Spinal cord (tissue), 10 donors: ENCODE results near the gene LRRC8E. TPM values are rescaled to one million over a fixed set of nuclear protein-coding genes. Genes with fewer than 3 reads are reported as not detected.
"Not testable (repeated sequence)": the region's sequence is repeated elsewhere in the genome, so short reads cannot be mapped to it uniquely, and the experiment has no call there.

Experiments used
- DNase-seq, 6 donors: peaks; one replicate each; pipeline versions ENCODE4 v3.0.0 to v3.0.0-alpha.2; 2013 to 2015; ENCODE audit warnings: low spot score in 6 of 6, low read depth in 4 of 6
- H3K27ac ChIP-seq: one replicate; pipeline ENCODE4 v1.5.1; 2013; ENCODE audit warnings: low read depth, low read length, control low read depth
- H3K27me3 ChIP-seq: one replicate; pipeline ENCODE4 v1.6.1; 2013; ENCODE audit warnings: low read length; ENCODE audit not compliant: control insufficient read depth, insufficient read depth
- H3K36me3 ChIP-seq: one replicate; pipeline ENCODE4 v1.6.1; 2013; ENCODE audit warnings: low read length; ENCODE audit not compliant: control insufficient read depth, insufficient read depth
- H3K4me1 ChIP-seq: one replicate; pipeline ENCODE4 v1.6.1; 2013; ENCODE audit warnings: low read length; ENCODE audit not compliant: control insufficient read depth, insufficient read depth
- H3K4me3 ChIP-seq: one replicate; pipeline ENCODE4 v1.5.1; 2013; ENCODE audit warnings: low read depth, low read length, control low read depth
- H3K9me3 ChIP-seq: one replicate; pipeline ENCODE4 v1.6.1; 2013; ENCODE audit warnings: low read length; ENCODE audit not compliant: control insufficient read depth, insufficient read depth
- WGBS: methylation state at CpG from one replicate; pipeline ENCODE4 v1.1.5; 2013; ENCODE audit warnings: missing lambda C conversion rate; ENCODE audit not compliant: insufficient coverage; 5-methylcytosine and 5-hydroxymethylcytosine counted together
- polyA plus RNA-seq, 2 donors: library from polyadenylated mRNA; unstranded; fragments of 120-200 nt; gene quantifications; one replicate each; pipeline ENCODE4 v1.2.1, GENCODE V29; 2013; ENCODE audit not compliant: insufficient read length in 2 of 2
- total RNA-seq, 2 donors: library from RNA; depleted of rRNA in 1 of 2; stranded (reverse); fragments of 120-200 nt in 1 of 2; fragments of >200 nt in 1 of 2; gene quantifications; one replicate each; pipeline versions ENCODE4 v1.2.3 to v1.2.4, GENCODE V29; 2013 to 2014
- donor health status: healthy.

LRRC8E gene
- total and polyA plus RNA-seq, 4 donors, result 0.40 to 0.77 (median 0.66) TPM; not detected in 1

DNA sequence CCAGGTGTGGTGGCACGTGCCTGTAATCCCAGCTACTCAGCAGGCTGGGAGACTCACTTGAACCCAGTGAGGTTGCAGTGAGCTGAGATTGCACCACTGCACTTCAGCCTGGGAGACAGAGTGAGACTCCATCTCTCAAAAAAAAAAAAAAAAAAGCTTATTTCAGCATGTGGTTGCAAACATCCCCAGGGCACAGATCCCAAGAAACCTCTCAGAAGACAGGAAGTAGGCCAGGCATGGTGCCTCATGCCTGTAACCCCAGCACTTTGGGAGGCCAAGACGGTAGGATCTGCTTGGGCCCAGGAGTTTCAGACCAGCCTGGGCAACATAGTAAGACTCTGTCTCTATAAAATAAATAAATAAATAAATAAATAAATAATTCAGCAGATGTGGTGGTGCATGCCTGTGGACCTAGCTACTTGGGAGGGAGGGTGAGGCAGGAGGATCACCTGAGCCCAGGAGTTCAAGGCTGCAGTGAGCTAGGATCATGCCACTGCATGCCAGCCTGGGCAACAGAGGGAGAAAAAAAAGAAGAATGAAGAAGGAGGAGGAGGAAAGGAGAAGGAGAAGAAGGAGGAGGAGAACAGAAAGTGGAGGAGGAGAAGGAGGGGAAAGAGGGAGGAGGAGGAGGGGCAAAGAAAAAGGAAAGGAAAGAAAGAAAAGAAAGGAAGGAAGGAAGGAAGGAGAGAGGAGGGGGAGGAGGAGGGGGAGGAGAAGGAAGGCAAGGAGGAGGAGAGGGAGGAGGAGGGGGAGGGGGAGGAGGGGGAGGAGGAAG, 4.3 kb upstream of the LRRC8E start:
- H3K27ac ChIP-seq, result no peak overlapping the region
- H3K4me3 ChIP-seq, result no peak overlapping the region
- peaks cover 19% of the 10 kb centered on the region for H3K27me3 ChIP-seq
- no peak for DNase-seq
- no peaks in the 10 kb centered on the region for H3K9me3 ChIP-seq
- WGBS, result 80% methylated on average over 1 of the region's 2 CpGs
- H3K4me1 ChIP-seq, result peaks cover 4% of the 10 kb centered on the region
- H3K36me3 ChIP-seq, result no peaks in the 10 kb centered on the region

DNA sequence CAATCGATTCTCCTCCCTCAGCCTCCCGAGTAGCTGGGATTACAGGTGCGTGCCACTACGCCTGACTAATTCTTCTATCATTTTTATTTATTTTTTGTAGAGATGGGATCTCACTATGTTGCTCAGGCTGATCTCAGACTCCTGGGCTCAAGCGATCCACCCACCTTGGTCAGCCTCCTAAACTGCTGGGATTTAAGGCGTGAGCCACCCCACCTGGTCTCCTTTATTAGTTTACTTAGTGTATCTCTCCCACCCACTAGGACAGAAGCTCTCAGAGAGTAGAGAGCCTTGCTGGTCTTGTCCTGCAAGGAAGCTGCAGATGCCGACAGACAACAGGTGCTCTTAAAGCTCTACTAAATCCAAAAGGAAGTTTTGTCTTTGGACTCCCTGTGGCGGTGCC, 2.5 kb upstream of the LRRC8E start:
- Histone ChIP-seq H3K4me1 (peaks cover 4% of the 10 kb centered on the region), H3K27ac (no peak overlapping the region), H3K27me3 (peaks cover 19% of the 10 kb centered on the region), H3K9me3 (no peaks in the 10 kb centered on the region), H3K36me3 (no peaks in the 10 kb centered on the region), H3K4me3 (no peak overlapping the region)
- WGBS, result 76% methylated on average over 5 of the region's 8 CpGs
- DNase-seq, result no peak

DNA sequence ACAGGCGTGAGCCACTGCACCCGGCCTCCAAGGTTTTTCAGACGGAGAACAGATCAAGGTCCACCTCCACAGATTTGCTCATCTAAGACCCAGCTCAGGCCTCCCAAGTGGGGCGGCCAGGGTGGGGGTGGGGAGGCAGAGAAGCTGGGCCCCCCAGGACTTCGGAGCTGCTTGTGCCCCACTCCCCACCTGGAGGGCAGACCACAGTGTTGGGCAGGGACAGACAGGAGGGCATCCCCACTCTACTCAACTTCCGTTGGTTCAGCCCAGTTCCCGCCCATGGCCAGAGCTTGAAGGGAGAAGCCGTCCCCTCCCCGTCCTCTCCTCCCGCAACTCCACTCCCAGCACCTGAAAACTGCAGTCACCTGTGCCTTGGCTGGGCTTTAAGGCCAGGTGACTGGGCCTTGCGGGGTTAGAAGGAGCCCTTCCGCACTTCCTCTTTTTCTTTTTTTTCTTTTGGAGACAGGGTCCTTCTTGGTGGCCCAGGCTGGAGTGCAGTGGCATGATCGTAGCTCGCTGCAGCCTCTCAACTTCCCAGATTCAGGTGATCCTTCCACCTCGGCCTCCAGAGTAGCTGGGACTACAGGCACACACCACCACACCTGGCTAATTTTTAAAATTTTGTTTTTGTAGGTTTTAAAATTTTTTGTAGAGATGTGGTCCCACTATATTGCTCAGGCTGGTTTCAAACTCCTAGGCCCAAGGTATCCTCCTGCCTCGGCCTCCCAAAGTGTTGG, 734 bp upstream of the LRRC8E start:
- Histone ChIP-seq H3K36me3 (no peaks in the 10 kb centered on the region), H3K27me3 (peaks cover 19% of the 10 kb centered on the region), H3K9me3 (no peaks in the 10 kb centered on the region), H3K27ac (no peak overlapping the region), H3K4me1 (peaks cover 4% of the 10 kb centered on the region), H3K4me3 (no peak overlapping the region)
- no peak for DNase-seq
- WGBS, result 77% methylated on average over 14 of the region's 16 CpGs

DNA sequence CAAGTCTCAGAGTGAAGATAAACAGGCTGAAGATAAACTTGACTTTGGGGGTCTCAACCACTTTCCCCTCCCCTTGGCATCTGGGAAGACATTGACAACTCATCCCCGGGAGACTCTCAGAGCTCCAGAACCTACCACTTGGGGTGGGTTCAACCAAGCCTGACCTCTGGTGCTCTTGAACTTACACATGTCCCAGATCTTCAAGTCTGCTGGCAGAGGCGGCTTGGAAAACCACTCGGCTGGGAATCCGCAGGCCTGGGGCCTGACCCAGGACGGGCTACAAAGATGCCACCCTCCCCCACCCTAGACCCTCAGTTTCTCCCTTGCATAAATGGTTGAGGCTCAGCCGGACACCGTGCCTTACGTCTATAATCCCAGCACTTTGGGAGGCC, 512 bp downstream of the LRRC8E start:
- H3K27ac ChIP-seq, result no peak overlapping the region
- no peaks in the 10 kb centered on the region for H3K36me3 ChIP-seq
- H3K9me3 ChIP-seq, result no peaks in the 10 kb centered on the region
- peaks cover 4% of the 10 kb centered on the region for H3K4me1 ChIP-seq
- DNase-seq, result no peak
- 76% methylated on average over 8 of the region's 8 CpGs for WGBS
- peaks cover 19% of the 10 kb centered on the region for H3K27me3 ChIP-seq
- no peak overlapping the region for H3K4me3 ChIP-seq

DNA sequence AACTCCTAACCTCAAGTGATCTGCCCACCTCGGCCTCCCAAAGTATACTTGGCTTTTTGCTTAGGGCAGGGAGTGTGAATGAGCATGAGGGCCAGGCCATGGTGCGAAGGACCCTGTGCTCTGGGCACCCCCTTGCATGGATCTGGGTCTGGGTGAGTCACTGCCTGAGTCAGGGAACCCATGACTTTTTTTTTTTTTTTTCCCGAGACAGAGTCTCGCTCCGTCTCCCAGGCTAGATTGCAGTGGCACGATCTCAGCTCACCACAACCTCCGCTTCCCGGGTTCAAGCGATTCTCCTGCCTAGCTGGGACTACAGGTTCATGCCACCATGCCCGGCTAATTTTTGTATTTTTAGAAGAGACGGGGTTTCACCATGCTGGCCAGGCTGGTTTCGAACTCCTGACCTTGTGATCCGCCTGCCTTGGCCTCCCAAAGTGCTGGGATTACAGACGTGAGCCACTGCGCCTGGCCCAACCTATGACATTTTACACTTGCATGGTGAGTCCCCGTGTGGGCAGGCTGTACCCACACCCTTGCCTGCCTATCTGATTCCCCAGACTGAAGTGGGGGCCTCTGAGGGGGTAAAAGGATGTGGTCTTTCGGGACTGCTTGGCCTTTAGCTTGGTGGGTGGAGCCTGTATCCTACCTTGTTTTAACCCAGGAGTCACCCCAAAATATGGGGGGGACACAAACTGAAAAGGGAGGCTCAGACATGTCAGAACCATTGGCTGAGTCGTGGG, 5.2 kb downstream of the LRRC8E start:
- DNase-seq, H3K4me3 ChIP-seq, H3K4me1 ChIP-seq, H3K27me3 ChIP-seq, H3K36me3 ChIP-seq, H3K9me3 ChIP-seq, H3K27ac ChIP-seq: not testable (repeated sequence)
- 87% methylated on average over 15 of the region's 18 CpGs for WGBS

DNA sequence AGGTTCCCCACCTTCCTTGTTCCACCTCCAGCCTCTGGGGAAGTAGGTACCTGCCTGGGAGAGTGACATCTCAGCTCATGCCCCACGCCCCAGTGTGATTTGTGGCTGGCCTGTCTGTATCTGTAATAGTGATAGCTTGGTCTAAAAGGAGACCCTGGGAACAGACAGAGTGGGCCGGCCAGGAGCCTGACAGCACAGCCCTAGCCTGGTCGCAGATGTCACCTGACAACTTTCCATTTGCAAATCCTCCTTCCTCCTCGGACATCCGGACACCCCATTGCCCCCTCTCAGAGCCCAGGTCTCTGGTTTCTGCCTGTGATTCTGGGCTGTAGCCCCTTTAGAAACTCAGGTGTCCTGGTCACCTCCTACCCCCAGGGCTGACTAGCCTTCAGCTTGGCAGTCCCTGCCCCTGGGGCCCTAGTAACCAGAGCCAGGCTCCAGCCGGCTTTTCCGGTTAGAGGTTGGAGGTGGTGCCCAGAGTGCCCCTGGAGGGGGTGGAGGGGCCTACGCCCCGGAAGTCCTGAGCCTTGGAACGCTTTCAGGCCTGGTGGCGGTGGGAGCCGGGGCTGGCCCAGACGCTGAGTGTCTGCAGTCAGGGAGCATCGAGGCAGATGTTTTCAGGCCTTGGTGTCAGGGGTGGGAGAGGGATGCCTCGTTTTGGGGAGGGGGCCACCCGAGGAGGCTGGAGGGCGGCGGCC, 6.5 kb downstream of the LRRC8E start:
- WGBS, result 61% methylated on average over 18 of the region's 18 CpGs
- DNase-seq, result no peak
- Histone ChIP-seq H3K4me3 (no peak overlapping the region), H3K27me3 (peaks cover 4% of the 10 kb centered on the region), H3K36me3 (no peaks in the 10 kb centered on the region), H3K9me3 (no peaks in the 10 kb centered on the region), H3K4me1 (no peaks in the 10 kb centered on the region), H3K27ac (no peak overlapping the region)

DNA sequence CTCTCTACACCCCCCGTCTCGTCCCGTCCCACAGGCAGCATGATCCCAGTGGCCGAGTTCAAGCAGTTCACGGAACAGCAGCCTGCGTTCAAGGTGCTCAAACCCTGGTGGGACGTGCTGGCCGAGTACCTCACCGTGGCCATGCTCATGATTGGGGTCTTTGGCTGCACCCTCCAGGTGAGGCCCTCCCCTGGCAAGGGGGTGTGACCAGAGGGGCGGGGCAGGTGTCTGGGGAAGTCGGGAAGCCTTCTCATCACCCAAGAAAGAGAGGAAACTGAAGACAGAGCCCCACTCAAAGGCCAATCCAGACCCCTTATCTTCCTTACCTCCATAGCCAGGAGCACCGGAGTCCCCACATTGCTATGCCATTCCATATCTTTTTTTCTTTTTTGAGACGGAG, 7.3 kb downstream of the LRRC8E start:
- H3K4me3 ChIP-seq, result no peak overlapping the region
- DNase-seq, result no peak
- H3K36me3 ChIP-seq, result no peaks in the 10 kb centered on the region
- no peaks in the 10 kb centered on the region for H3K4me1 ChIP-seq
- no peak overlapping the region for H3K27ac ChIP-seq
- no peaks in the 10 kb centered on the region for H3K9me3 ChIP-seq
- WGBS, result 85% methylated on average over 12 of the region's 13 CpGs
- peaks cover 4% of the 10 kb centered on the region for H3K27me3 ChIP-seq

DNA sequence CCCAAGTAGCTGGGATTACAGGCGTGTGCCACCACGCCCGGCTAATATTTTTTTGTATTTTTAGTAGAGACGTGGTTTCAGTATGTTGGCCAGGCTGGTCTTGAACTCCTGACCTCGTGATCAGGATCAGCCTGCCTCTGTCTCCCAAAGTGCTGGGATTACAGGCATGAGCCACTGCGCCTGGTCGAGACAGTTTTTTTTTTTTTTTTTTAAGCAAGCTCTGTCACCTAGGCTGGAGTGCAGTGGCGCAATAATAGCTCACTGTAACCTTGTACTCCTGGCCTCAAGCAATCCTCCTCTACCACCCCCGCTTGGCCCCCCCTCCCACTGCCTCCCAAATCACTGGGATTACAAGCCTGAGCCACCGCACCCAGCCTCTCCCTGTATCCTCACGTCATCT, 9.0 kb downstream of the LRRC8E start:
- no peak overlapping the region for H3K27ac ChIP-seq
- WGBS, result 87% methylated on average over 11 of the region's 11 CpGs
- no peak overlapping the region for H3K4me3 ChIP-seq
- peaks cover 4% of the 10 kb centered on the region for H3K27me3 ChIP-seq
- H3K9me3 ChIP-seq, result no peaks in the 10 kb centered on the region
- DNase-seq, result no peak
- no peaks in the 10 kb centered on the region for H3K36me3 ChIP-seq
- peaks cover under 1% of the 10 kb centered on the region for H3K4me1 ChIP-seq

DNA sequence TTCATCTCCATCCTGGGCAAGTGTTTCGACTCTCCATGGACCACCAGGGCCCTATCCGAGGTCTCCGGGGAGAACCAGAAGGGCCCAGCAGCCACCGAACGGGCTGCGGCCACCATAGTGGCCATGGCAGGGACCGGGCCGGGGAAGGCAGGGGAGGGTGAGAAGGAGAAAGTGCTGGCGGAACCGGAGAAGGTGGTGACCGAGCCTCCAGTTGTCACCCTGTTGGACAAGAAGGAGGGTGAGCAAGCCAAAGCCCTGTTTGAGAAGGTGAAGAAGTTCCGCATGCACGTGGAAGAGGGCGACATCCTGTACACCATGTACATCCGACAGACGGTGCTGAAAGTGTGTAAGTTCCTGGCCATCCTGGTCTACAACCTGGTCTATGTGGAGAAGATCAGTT, 10.7 kb downstream of the LRRC8E start:
- Histone ChIP-seq H3K4me3 (no peak overlapping the region), H3K27me3 (peaks cover 4% of the 10 kb centered on the region), H3K4me1 (peaks cover 10% of the 10 kb centered on the region), H3K27ac (no peak overlapping the region), H3K9me3 (no peaks in the 10 kb centered on the region), H3K36me3 (no peaks in the 10 kb centered on the region)
- 96% methylated on average over 16 of the region's 16 CpGs for WGBS
- no peak for DNase-seq
